ENCODE data around the gene INIP. TPM values are rescaled to one million over a fixed set of nuclear protein-coding genes. Genes with fewer than 3 reads are reported as not detected.
"Not testable (repeated sequence)": the region's sequence is repeated elsewhere in the genome, so short reads cannot be mapped to it uniquely, and the experiment has no call there.

INIP gene
- total RNA-seq, 1 experiment from 2014 or later, result 26.6 TPM

DNA sequence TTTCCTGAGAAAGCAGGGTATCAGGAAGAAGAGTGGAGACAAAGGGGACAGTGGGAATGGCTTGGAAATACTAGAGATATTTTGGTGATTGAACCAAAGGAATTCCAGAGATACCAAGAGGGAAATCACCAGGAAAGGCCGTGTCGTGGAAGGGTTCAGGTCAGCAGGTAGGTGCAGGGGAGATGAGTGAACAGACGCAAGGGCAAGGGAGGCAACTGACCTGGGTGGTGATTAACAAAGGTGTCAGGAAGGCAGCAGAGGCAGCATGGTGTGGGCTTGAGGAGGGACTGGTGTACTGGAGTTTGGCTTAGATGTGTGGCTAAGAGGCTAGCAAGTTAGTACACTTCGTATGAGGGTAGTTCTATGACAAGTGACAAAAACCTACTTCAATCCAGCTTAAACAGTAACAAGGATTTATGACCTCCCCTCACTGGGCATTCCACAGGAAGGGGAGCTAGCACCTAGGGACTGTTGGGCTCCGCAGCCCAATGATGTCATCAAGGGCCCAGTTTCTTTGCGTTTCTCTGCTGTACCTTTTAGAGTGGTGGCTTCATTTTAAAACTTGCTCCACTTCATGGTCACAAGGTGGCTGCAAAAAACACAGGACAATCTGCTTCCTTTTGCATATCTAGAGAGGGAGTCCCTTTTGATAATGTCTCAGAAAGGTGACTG is 37.0 kb downstream of the INIP start:
- ChIA-PET POLR2A (ENCODE audit: low non-redundant PET) (no interaction called here), CTCF (no interaction called here)
- no peak overlapping the region for H3K4me3 ChIP-seq (ENCODE audit: low read depth, low read length, poor library complexity, severe bottlenecking)
- BruUV-seq (replicated peaks), result no TSS peak
- H3K27me3 ChIP-seq (replicated peaks; ENCODE audit: insufficient read depth, low read depth, low read length, poor library complexity), result no peaks in the 10 kb centered on the region
- no peak overlapping the region for H3K27ac ChIP-seq (ENCODE audit: low read depth, low read length, poor library complexity, severe bottlenecking)
- intact Hi-C loops (cut with micrococcal nuclease; ENCODE audit: unreplicated experiment), result no loop called here
- peaks cover 7% of the 10 kb centered on the region for H3K9me3 ChIP-seq (ENCODE audit: low read depth, low read length, poor library complexity, severe bottlenecking)
- no peaks in the 10 kb centered on the region for H3K36me3 ChIP-seq (ENCODE audit: insufficient read depth, low read length, poor library complexity, severe bottlenecking)
- H3K4me1 ChIP-seq (ENCODE audit: insufficient read depth, low read length, poor library complexity, severe bottlenecking), result no peaks in the 10 kb centered on the region
- TF ChIP-seq, protein P1, sequence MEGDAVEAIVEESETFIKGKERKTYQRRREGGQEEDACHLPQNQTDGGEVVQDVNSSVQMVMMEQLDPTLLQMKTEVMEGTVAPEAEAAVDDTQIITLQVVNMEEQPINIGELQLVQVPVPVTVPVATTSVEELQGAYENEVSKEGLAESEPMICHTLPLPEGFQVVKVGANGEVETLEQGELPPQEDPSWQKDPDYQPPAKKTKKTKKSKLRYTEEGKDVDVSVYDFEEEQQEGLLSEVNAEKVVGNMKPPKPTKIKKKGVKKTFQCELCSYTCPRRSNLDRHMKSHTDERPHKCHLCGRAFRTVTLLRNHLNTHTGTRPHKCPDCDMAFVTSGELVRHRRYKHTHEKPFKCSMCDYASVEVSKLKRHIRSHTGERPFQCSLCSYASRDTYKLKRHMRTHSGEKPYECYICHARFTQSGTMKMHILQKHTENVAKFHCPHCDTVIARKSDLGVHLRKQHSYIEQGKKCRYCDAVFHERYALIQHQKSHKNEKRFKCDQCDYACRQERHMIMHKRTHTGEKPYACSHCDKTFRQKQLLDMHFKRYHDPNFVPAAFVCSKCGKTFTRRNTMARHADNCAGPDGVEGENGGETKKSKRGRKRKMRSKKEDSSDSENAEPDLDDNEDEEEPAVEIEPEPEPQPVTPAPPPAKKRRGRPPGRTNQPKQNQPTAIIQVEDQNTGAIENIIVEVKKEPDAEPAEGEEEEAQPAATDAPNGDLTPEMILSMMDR (conservative IDR thresholded peaks at IDR 0.05; ENCODE audit: low read depth, low read length), result no peak
- no peak for TF ChIP-seq EZH2 (IDR thresholded peaks at IDR 0.05; ENCODE audit: borderline replicate concordance, low read depth, low read length, poor library complexity, severe bottlenecking)
- DNase-seq (ENCODE audit: low spot score), result no peak

DNA sequence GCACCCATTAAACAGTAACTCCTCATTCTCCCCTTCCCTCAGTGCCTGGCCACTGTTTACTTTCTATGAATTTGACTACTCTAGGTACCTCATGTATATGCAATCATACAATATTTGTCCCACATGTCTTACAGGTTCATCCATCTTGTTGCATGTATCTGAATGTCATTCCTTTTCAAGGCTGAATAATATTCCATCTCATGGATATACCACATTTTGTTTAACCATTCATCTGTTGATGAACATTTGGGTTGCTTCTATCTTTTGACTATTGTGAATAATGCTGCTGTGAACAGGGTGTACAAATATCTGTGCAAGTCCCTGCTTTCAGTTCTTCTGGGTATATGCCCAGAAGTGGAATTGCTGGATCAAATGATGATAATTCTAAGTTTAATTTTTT is 40.9 kb downstream of the INIP start:
- intact Hi-C loops (cut with micrococcal nuclease; ENCODE audit: unreplicated experiment), result no loop called here
- Histone ChIP-seq H3K36me3 (ENCODE audit: insufficient read depth, low read length, poor library complexity, severe bottlenecking) (no peaks in the 10 kb centered on the region), H3K27ac (ENCODE audit: low read depth, low read length, poor library complexity, severe bottlenecking) (no peak overlapping the region), H3K4me1 (ENCODE audit: insufficient read depth, low read length, poor library complexity, severe bottlenecking) (no peaks in the 10 kb centered on the region), H3K27me3 (replicated peaks; ENCODE audit: insufficient read depth, low read depth, low read length, poor library complexity) (no peaks in the 10 kb centered on the region), H3K4me3 (ENCODE audit: low read depth, low read length, poor library complexity, severe bottlenecking) (no peak overlapping the region), H3K9me3 (ENCODE audit: low read depth, low read length, poor library complexity, severe bottlenecking) (peaks cover 7% of the 10 kb centered on the region)
- no peak for DNase-seq (ENCODE audit: low spot score)
- no TSS peak for BruUV-seq (replicated peaks)
- ChIA-PET POLR2A (ENCODE audit: low non-redundant PET) (no interaction called here), CTCF (interaction anchor here (0.6 kb wide), 1 partner anchor 18 kb away, joined by 4 read pairs; no protein-coding TSS in a partner anchor)
- TF ChIP-seq, protein P1 (conservative IDR thresholded peaks at IDR 0.05; ENCODE audit: low read depth, low read length), result no peak
- no peak for TF ChIP-seq EZH2 (IDR thresholded peaks at IDR 0.05; ENCODE audit: borderline replicate concordance, low read depth, low read length, poor library complexity, severe bottlenecking)

DNA sequence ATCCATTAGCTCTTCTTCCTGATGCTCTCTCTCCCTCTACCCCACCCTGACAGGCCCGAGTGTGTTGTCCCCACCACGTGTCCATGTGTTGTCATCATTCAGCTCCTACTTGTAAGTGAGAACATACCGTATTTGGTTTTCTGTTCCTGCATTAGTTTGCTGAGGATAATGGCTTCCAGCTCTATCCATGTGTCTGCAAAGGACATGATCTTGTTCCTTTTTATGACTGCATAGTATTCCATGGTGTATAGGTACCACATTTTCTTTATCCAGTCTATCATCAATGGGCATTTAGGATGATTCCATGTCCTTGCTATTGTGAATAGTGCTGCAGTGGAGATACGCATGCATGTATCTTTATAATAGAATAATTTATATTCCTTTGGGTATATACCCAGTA is 44.7 kb downstream of the INIP start:
- CTCF ChIA-PET; DNase-seq (ENCODE audit: low spot score); H3K36me3 ChIP-seq (ENCODE audit: insufficient read depth, low read length, poor library complexity, severe bottlenecking); H3K27ac ChIP-seq (ENCODE audit: low read depth, low read length, poor library complexity, severe bottlenecking); BruUV-seq (replicated peaks); H3K4me1 ChIP-seq (ENCODE audit: insufficient read depth, low read length, poor library complexity, severe bottlenecking); intact Hi-C loops (cut with micrococcal nuclease; ENCODE audit: unreplicated experiment); H3K27me3 ChIP-seq (replicated peaks; ENCODE audit: insufficient read depth, low read depth, low read length, poor library complexity); H3K4me3 ChIP-seq (ENCODE audit: low read depth, low read length, poor library complexity, severe bottlenecking); H3K9me3 ChIP-seq (ENCODE audit: low read depth, low read length, poor library complexity, severe bottlenecking): not testable (repeated sequence)
- POLR2A ChIA-PET (ENCODE audit: low non-redundant PET), result interaction anchor here (0.6 kb wide), 1 partner anchor 41 kb away, joined by 4 read pairs; no protein-coding TSS in a partner anchor

All from A673 (cell line).